Stimulated activated CD8-positive, alpha-beta memory T cell treated with anti-CD3 and anti-CD28 coated beads, Interleukin-4, amount 100 ng/mL, for 48 hours (primary cell): ENCODE data around the gene BGN.

ENCODE experiments used
- DNase-seq: peaks from one replicate; pipeline ENCODE4 v3.0.0-alpha.2; 2020

Gene BGN

DNA sequence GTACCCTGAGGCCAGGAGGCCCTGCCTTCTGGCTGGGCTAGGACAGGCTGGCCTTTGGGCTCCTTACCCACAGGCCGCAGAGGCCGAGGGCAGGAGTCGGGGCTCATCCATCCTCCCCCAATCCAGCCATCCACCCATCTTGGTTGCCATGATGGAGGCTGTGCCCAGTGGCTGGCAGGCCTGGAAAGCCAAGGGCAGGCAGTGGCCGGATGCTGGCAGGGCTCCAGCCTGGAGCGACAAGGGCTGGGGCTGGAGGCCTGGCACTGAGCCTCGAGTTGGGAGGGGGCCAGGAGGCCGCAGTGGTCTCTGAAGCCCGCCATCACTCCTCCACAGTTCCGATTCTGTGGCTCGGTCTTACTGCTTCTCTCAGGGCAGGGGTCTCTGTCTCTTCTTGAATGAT lies 8.6 kb upstream of the BGN start:
- no peak for DNase-seq

DNA sequence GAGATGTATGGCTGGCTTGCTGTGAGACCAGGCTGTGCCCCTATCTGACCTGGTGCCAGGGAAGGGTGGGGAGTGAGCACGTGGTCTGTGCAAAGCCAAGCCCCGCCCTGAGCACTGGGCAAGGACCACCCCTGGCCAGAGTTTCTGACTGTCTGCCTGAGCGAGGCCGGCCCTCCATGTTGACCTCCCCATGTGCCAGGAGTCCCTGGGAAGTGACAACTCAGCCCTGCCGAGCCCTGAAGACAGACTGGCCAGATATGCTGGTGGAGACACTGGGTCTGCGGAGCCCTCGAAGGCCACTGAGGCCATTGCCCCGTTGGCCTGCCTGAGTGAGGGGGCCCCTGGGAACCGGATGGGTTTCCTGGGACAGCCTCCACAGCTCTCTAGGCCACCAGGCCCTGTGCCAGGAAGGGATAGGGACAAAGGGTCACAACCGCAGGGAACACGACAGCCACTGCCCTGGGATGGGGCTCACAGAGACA lies 7.1 kb upstream of the BGN start:
- DNase-seq = no peak

DNA sequence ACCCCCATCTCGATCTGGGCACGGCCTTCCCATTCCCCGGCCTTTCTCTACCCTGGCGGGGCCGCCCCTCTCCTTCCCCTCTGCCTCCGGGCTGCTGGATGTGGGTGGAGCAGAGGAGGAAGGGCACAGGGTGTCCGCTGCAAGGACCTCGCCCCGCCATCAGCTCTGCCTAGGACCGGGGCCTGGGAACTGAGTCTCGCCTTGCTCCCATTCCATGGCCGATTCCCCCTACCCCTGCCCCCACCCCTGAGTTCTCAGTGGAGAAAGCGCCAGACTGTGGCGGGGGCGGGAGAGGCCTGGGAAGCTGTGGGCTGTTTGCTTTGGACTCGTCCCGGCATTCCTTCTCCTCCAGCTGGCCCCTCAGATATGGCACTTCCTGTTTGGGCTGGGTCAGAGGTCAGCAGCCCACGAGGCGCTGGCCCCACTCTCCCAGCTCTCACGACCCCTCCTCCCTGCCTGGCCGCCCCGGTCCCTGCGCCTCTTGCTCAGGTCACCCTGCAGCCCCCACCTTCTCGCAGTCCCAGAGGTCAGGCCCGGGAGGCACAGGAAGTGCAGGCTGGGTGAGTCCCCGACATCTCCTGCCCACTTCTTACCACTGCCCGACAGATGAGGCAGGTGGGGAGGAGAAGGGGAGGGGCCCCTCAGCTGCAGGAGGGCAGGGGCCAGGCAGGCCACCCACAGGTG lies 6.4 kb upstream of the BGN start:
- no peak for DNase-seq

DNA sequence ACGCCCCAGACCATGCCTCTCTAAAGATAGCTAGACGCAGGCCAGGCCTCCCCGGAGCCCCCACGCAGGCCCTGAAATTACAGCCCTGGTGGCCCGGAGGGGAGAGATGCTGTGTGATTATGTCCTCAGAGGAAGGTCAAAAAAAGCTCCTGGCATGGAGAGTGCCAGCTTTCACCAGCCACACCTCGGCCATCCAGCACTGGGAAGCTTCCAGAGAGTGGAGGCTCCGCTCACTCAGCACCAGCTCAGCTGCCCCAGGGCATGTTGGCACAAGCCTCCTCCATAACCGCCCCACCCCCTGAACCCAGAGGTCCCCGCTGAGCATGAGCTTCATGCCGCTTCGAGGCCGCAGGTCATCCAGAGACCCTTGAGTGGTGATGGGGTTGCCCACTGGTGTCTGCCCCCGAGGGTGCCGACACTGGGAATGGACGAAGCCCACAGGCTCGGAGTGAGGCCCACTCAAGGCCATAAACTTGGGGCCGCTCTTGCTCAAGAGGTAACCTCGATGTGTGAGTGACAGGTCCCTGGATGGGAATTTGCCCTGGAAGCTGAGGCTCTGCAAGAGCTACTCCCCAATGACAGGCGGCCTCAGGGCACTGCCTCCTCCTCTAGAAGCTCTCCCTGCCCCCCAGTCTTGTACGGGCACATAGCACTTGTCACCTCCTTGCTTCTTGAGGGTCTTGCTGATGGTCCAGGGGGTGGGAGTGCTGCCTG lies 4.4 kb upstream of the BGN start:
- DNase-seq = no peak

DNA sequence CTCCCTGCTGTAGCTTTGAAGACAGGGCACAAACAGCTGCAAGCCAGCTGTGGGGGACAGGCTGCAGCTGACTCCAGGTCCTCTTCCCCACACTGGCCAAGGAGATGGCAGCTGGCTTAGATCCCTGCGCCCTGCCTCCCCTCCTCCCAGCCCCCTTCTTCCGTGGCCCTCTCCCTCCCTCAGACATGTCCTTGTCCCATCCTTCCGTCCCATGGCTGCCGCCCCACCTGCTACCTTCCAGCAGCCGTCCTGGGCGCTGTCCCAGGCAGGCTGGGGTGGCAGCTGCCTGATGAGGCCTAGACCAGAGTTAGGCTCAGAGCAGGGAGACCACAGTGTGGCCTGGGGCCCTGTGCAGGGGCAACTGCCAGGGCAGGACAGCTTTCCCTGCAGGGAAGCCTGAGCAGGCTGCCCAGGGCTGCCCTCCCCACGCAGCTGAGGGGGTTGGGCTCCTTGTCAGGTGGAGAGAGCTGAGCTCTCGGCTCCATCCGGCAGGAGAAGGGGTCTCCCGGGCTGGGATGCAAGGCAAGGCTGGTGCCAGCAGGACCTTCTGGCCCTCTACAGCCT lies 3.3 kb upstream of the BGN start:
- no peak for DNase-seq

DNA sequence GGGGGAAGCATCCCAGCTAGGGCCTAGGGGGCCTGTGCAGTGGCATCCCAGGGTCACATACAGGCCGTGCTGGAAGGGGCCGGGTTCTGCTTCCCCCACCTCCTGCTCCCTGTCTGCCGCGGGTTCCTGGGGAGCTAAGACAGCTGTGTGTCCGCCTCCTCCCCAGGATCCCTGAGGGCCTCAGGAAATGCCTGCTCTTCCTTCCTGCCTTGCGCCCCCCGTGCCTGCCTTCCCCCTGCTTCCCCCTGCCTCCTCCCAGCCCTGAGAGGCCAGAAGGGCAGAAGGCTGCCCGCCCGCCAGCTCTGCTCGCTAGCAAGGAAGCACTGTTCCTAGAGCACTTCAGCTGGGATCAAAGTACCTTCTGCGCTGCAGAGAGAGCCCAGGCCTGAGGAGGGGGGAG lies 2.9 kb upstream of the BGN start:
- DNase-seq = no peak

DNA sequence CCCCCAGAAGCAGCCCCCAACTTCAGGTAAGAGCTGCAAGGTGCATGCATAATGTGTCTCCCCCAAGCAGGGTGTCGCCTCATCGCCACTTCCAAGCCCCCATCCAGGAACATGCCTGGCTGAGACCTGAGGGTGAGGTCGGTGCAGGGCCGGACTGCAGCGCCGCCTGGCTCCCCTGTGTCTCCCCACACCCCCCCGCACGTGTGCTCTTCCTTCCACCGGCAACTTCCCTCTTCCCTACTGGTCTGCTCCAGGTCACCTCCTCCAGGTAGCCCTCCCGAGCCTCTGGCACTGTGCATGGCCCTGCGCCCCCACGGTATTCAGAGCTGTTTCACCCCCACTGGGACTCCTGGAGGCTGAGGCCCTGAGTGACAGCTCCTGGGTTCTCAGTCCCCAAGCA lies 2.2 kb upstream of the BGN start:
- no peak for DNase-seq

DNA sequence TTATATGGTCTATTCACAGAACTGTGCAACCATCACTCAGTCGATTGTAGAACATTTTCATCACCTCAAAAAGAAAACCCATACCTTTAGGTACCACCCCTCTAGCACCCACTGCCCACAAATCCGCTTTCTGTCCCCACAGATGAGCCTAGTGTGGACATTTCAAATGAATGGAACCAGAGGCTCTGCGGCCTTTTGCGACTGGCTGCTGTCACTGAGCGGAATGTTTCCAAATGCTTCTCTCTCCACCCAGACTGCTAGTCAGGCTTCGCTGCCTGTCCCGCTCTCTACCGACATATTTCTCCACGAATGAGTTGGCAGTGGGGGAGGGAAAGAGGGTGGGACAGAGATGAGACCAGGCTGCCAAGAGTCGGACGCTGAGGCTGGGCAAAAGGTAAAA lies 1.7 kb upstream of the BGN start:
- no peak for DNase-seq

DNA sequence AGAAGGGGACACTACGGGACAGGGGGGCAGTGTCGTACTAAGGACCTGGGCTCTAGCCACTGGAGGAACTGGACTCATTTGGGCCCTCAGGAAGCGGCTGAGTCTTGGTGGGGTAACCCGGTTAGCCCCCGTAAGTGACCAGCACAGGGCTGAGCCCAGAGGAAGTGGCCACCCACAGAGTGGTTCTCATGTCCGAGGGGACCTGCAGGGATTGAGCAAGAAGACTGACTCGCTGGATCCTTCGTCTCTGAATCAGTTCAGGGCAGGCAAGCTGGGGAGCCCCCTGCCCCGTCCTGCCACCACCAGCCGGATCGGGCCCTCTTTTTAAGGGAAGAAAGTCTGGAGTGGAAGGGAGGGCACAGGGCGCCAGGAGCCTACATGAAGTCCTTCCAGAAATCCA lies 719 bp upstream of the BGN start:
- no peak for DNase-seq

DNA sequence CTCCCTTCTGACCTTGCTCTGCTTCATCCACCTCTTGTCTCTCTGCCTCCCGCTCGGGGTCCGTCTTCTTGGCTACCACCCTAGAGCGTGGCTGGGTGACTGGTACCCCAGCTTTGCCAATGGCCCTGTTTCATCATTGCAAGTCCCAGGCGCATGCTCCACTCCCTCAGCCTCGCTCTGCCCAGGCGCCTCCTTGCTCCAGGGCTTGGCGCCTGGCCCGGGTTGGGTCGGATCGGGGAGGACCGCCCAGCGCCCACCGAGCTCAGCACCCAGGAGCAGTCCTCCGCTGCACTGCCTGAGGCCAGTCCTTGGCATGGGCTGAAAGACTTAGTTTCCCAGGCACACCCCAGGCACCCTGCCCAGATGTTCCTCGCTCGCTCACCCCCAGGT lies 577 bp downstream of the BGN start:
- DNase-seq = no peak

DNA sequence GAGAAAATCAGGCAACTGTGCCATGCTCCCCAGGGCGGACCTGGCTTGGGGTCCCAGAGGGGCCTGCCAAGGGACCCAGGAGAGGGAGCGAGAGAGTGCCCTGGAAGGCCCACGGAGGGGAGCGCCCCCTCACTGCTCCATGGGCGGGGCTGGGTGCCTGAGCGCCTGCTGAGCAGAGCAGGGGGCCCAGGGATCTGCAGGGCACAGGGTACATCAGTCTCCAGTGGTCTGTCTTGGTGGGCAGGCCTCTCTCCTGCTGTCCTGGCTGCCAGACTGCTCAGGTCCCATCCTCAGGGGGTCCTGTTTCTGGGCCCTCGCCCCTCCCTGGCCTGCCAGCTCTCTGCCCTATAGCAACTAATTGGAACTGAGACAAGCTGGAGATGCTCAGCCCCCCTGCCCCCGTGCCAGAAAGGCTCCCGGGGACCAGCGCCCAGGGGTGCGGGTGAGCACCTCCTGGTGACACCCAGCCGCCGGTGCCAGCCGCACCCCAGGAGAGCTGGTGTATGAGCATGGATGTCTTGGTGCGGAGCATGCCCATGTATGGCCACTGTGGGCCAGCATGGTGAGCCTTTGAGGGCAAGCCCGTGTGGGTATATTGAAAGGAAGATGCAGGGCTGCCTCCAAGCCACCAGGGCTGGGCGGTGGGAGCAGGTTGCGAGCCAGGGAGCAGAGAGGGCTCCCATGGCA lies 1.3 kb downstream of the BGN start:
- no peak for DNase-seq

DNA sequence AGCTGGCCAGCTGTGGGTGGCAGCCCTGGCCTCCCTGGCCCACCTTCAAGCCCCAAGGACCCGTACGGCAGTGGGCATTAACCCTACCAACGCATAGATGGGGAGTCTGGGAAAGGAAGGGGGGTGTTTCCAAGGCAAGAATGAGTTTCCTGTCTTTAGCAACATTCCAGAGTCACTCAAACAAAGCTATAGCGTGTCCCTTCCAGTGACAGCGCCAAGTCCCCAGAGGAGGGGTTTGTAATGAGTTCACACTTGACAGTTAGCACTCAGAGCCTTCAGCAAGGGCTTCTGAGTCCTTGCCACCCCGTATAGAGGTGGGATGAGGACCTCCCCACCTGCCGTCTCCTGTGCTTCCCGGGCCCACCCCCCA lies 1.8 kb downstream of the BGN start:
- DNase-seq = no peak

DNA sequence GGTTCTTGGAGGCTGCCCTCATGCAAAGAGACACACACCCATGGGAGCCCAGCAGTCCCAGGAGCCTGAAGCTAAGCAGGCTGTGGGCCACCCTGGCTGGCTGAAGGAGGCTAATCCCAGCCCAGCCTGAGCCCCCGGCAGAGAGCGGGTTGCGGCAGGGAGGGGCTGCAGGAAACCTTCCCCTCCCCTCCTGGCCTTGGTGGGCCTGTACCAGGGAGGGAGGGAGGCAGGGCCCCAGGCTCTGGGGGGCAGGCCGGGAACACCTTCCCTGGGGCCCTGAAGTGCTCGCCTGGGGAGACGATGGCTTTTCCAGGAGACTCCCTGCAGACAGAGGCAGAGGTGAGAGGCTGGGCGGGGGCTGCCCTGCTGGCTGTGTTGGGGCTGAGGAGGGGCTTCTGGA lies 3.7 kb downstream of the BGN start:
- no peak for DNase-seq

DNA sequence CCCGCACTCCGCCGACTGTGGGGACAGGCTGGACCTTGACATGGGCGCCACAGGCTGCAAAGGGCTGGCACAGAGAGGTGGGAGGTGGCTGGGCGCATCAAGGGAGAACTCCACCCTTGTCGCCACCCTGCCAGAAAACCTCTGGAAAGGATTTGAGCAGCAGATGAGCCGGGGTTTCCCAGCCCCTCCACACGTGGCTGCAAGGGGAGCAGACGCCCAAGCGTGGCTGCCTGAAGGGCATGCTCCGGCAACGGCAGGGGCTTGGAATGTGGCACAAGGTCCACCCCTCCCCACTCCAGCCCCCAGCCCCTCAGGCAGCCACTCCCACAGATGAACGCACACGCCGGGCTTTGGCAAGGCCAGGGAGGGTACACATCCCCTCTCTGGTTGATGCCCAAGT lies 4.6 kb downstream of the BGN start:
- no peak for DNase-seq

DNA sequence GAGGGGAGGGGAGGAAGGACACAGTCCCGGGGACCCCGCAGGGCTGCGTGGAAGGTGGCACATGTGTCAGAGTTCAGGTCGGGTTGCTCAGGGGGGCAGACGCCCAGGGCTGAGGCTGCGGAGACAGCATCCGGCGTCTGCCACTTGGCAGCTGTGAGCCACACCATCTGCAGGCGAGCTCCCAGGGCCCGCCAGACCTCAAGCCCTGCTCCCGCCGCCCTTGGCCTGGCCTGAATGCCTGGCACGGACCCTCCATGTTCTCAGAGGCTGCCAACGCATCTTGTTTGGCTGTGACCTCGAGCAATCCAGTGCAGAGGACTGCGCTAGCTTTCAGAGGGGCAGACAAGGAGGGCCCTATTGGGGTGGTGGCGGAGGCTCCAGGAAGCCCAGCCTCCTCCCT lies 5.1 kb downstream of the BGN start:
- DNase-seq = no peak

DNA sequence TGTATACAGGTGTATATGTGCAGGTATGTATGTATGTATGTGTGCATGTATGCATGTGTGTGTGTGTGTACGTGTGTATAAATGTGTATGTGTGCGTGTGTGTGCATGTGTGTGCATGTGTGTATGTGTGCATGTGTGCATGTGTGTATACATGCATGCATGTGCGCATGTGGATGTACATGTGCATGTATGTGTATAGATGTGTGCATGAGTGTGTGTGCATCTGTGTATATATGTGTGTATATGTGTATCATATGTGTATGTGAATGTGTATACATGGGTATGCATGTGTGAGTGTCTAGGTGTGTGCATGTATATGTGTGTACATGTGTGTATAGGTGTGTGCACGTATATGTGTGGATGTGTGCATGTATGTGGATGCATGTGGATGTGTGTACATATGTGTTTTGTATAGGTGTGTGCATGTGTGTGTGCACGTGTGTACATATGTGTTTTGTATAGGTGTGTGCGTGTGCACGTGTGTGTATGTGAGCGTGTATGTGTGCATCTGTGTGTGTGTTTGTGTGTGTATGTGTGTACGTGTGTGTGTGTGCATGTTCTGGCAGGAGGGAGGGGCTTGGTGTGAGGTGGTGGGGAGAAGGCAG lies 6.0 kb downstream of the BGN start:
- no peak for DNase-seq

DNA sequence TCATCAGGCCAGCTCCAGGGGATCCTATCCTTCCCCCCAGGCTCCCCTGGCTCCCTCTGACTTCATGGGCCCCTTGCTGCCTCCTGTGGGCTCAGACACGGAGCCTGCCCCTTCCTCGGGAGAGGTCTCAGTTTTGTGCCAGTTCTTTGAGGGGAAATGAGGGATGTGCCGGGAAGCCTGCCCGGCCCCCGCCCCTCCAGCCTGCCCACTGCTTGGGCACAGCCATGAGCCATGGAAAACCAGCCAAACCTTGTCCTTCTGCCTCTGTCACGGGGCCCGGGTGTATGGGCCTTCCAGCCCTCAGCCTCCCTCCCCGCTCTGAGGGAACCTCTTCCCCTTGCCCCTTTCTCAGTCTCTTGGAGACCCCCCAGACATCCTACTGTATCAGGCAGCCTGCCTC lies 6.8 kb downstream of the BGN start:
- no peak for DNase-seq

DNA sequence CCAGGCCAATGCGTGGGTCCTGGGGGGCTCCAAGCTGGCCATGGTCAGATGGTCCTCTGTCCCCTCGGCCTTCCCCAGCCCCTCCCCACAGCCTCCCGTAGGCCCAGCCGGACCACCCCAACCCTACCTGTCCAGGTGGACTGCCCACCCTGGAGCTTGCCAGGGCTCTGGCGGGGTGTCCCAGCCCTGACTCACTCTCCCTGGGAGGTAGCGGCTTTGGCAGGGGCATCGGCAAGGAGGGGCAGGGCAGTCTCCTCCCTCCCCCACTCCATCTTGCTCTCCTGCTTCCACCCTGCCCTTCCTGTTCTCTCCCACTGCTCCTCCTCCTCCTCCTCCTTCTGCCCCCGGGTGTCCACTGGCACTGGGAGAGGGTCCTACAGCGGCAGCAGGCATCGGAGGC lies 7.4 kb downstream of the BGN start:
- no peak for DNase-seq

DNA sequence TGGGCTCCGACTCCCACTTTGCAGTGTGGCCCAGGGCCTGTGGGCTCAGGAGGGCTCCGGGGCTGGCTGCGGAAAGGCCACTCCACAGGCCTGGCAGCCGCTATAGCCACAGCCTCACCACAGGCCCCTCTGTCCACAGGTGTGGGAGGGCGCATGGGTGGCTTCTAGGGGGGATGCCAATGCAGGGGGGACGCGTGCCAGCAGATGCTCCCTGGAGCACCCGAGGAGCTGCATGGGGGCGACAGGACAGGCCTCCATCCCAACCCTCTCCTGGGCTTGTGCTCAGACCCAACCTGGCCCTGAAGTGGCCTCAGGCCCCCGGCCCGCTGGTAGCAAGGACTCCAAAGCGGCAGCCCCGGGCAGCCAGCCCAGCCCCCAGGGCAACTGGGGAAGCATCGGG lies 8.0 kb downstream of the BGN start:
- no peak for DNase-seq

DNA sequence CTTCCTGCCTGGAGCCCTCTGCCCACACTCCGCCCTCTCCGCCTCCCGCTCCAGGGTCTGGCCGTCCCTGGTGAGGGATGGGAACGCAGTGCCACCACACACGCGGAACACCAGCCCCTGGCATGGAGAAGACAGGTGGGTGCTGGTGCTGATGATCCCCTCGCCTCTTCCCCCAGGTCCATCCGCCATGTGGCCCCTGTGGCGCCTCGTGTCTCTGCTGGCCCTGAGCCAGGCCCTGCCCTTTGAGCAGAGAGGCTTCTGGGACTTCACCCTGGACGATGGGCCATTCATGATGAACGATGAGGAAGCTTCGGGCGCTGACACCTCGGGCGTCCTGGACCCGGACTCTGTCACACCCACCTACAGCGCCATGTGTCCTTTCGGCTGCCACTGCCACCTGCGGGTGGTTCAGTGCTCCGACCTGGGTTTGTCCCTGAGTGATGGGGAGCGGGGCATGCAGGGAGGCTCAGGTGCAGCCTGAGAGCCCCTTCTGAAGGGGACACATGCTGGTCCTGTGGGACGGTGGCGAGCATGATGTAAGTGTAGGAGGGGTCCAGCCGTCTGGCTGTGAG lies 9.8 kb downstream of the BGN start:
- no peak for DNase-seq

DNA sequence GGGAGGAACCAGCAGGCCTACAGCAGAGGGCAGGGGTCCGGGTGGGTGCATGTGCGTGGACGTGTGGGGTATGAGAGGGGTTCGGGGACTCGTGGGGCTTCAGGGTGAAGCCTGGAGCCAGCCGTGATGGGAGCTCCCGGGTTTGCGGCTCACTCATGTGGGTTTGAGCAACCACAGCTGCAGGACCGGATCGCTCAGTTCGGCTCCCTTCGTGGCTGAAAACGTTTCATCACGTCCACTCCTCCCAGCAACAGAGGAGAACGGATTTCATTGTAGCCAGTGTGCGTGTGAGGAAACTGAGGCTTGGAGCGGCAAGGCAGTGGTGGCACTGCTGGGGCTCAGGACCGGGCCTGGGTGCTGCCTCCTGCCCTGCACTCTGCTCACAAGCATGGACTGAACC lies 10.6 kb downstream of the BGN start:
- DNase-seq = no peak

DNA sequence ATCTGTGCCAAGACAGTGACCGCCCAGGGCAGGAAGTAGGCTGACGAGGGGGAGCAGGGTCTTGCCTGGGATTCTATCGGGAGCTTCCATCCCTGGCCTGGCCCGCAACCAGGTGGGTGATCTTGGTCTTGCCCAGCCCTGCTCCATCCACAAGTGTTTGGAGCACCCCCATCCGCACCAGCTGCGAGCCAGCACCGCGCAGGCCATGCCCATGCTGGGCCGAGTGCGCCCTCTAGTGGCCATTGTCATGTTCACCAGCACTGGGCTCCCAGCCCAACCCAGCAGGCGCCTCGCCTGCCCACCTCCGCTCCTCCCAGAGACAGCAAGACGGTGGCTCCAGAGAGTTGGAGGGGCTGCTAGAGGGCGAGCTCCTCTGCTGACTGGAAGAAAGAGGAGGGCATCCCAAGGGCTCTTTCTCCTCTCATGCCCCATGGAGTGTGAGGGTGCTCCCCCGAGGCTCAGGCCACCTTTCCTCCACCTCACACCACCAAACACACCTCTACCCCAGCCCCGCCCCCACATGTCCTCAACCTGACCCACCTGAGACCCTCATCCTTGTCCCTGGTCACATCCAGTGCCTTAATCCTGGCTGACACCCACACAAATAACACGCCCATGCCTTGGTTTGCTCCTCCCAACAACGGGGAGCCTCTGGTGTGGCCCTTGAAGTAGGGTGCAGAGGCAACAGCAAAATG lies 12.9 kb downstream of the BGN start:
- DNase-seq = peak; percentile 89

DNA sequence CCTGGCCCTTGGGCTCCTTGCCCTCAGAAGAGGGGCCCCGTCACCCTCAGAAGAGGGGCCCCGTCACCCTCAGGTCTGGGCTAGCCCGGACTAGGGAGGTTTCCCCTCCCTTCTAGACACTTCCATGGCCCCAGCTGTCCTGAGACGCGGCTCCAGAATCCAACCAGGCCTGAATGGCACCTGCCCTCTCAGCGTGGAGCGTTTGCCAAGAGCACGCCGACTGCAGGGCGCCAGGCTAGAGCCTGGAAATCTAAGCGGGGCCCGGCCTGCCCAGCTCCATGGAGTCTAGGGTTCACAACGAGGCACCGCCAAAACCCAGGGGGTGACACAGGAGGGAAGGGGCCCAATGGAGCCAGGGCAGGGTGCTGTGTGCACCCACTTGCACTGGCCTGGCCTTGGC lies 14.8 kb downstream of the BGN start:
- DNase-seq = no peak
